HG02943 (cell line): Measurements from ENCODE around the gene TIE1.

ENCODE experiments used
- ATAC-seq: cut with Tn5 transposase; IDR thresholded peaks from one replicate; pipeline ENCODE4 v1.9.1; 2021; ENCODE audit warnings: mild to moderate bottlenecking, low read depth, moderate library complexity; ENCODE audit not compliant: unreplicated experiment

TIE1 gene

DNA sequence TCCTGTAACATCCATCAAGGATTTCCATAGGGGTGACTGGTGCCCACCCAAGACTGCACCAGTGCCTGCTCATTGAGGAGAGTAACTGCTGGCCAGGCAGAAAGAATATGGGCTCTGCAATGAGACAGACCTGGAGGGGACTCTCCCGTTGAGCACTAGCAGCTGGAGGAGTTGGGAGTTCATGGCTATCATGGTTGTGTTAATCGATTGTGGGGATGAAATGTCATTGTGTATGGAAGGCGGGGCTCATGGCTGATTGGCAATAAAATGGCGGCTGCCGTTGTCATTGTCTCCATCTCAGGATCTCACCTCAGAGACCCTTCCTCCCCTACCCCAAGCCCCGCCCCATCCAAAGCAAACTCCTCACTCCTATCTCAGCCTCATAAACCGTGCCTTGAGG, 27.1 kb upstream of the TIE1 start:
- ATAC-seq = no peak

- no peak for ATAC-seq
These were observed 26.5 kb upstream of the TIE1 start for GRCh38 chr1:43274125-43274803.

DNA sequence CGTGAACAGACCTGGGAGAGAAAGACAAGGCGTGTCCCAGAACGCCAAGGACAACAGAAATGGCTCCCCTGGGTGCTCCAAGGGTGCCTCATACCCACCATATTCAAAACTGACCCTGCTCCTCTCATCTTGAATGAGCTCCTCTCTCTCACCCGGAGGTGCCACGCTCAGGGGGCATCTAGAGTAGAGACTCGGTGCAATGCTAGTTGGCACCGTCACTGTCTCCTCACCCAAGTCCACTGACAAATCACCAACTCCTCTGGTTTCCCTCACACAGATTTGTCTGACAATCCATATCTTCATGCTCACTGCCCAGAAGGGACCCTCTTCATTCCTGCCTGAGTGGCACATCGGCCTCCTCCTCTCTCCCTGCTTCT, 26.0 kb upstream of the TIE1 start:
- no peak for ATAC-seq

DNA sequence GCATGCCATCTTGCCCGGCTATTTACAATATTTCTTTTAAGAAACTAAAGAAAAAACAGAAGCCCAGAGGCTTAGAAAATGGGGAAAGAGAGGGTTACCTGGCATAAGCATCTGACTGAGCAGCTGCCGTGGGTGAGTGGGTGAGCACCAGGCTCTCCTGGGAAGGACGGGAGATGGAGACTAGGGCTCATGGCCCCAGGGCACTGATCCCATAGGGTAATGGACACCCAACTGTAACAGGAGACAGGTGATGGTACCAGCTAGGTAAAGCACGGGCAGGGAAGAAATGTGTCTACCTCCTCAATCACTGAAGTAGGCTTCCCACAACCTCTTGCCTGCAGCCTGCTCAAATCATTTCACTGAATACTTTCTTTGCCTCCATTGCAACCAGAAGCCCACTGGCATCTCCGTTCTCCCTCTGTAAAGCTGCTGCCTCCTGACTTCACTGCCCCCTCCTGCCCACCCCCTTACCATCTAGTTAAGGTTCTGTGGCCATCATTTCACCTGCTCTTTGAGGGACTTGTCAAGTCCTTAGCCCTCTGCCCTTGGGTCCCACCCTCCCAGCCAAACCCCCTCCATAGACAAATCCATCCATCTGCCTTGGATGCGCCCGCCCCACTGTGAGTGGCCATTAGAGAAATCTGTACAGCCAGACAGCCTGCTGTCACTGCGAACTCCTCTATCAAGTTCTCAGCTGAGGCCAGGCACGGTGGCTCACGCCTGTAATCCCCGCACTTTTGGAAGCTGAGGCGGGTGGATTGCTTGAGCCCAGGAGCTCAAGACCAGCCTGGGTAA, 24.8 kb upstream of the TIE1 start:
- ATAC-seq = no peak

DNA sequence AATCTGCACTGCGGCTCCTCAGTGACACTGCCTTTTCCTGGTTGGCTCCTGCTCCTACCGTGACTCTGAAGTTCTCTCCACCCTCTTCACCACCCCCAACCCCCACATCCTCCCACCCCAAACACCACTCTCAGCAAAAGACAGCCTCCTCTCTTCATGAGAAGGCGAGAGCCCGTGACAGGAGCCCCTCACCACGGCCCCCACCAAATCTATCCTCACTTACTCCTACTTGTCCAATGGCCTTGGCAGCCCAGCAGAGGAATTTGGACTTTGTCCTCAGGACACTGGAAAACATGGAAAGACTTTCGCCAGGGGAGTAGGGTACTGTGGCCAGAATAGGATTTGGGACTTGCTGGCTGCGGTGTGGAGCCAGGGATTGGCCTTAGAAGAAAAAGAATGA, 24.1 kb upstream of the TIE1 start:
- no peak for ATAC-seq

DNA sequence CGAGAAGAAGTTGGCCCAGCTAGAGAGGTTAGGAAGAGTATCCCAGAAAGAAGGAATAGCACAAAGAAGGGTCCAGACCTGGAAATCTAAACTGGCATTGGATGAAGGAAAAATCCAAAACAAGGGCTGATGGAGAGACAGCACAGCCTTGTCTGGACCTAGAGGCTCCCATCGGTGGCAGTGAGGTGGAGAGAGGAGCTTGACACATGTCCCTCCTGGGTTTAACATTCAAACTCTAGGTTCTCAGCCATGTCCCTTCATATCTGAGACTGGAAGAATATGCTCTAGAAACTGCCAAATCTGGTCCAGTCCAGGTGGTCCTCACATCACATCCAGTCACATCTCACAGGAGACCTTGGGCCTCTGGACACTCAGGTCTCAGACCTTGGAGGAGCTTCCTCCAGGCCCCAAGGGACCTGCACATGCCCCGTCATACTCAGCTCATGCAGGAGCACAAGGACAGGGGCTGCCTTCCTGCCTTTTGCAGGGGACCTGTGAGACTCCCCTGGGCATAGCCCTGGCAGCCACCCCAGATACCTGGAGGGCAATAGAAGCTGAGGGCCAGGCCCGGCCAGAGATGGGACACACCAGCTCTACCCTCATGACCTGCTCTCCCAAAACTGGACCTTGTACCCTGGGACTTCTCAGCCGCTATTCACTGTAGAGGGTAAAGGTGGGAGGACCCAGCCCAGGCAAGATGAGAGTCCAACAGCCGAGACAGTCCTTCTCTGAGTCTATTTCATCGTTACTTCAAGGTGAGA, 23.5 kb upstream of the TIE1 start:
- ATAC-seq = no peak

DNA sequence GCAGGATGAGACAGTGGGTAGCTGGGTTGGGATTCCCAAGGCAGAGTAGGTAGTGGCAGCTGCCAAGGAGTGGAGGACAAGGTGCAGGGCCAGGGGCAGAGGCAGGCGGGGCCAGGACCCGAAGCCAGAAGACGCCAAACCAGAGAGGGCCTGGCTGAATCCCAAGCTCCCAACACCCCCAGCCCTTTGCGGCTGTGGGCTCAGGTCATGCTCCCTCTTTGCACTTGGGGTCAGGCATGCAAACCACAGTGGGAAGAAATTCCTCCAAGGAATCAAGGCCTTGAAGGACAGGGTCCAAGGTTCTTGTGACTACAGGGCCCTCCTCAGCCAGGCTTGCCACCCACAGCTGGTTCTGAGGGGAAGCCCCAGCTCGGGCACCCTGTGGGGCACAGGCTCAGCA, 21.6 kb upstream of the TIE1 start:
- no peak for ATAC-seq

DNA sequence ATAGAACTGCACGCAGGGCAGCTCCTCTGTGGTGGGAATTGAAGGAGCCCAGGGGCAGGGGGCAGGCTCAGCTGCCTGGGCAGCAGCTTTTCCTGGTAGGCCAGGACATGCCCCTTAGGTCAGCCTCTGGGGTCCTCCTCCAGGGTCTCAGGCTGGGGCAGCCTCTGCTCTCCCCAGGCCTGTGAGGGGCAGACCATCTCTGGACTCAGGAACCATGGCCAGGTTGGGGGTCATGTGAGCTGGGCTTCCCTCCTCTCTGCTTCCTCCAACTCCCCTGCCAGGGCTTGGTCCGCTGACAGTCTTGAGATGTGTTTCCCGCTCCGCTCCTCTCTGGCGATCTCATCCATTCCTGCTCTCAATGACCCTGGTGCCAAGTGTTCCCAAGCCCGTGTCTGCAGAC, 21.1 kb upstream of the TIE1 start:
- no peak for ATAC-seq

- ATAC-seq = no peak
These were observed 20.1 kb upstream of the TIE1 start for GRCh38 chr1:43280692-43281091.

DNA sequence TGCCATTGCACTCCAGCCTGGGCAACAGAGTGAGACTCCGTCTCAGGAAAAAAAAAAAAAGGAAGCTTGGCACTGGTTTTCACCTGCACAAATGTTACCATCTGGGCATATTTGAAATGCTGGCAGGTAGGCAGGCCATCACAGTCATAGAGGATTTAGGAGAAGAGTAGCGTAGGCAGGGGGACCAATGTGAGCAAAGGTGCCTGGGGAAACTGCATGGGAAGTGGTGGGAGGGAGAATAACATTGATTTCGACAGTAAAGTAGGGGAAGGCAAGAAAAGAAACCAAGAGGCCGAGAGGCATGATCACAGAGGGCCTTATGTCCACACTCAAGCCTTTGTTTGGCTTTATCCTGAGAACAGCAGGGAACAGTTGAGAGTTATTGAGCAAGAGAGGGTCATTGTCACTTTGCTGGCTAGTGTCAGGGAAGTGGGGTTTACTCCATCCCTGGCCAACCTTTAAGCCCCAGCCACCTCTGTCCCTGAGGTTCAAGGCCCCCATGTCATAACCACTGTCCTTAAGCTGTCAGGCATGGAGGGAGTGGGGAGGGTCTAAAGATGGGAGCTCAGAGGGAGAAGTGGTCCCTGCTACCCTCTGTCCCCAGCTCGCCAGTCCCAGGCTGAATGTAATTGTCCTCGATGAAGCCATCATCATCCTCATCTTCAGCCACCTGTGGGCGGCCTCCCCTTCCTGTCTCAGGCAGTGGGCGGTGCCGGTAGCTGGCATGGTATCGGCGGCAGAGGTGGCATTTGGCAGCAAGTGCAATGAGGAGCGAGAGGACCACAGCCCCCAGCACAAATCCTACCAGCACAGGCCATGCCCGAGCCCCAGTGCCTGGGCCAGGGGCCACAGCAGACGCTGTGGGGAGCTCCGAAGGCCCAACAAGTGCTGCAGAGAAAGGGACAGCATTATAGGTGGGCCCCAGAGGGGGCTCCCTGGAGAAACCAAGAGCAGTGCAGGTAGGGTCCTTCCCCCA, 18.3 kb upstream of the TIE1 start:
- no peak for ATAC-seq

DNA sequence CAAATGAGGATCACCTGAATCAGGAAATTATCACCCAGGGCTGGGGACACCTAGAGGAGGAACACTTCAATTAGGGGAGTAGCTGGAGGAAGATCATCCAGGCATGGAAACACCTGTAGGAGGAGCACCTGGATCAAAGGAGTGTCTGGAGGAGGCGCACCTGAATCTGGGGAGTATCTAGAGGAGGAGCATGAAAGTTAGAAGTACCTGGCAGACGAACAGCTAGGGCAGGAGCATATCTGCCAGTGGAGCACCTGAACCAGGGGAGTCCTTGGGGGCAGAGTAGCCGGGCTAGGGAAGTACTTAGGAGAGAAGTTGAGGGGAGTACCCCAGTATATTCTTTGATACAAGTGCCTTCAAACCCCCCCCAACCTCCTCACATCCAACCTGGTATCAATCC, 16.7 kb upstream of the TIE1 start:
- no peak for ATAC-seq

DNA sequence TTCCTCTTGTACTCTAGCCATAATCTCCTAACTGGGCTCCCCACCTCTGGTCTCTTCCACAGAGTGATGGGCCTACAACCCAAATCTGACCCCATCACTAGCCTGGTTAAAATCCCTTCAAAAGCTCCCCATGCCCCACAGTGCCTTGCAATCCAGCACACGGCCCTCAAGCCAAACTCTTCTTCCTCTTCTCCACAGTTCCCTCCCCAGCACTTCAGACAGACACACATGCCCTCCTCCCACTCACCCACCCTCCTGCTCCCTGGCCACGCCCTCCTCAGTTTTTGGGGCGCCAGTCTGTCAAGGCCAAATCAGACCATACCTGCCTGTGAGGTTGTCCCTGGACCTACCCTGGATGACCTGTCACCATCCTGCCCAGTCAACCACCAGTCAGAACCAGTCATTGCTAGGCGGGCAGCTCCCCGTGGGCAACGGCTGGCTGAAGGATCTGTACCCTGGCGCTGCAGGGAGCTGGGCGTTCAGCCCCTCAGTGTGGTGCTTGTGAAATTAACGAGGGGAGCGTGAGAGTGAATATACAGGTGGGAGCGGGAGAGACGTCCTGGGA, 16.2 kb upstream of the TIE1 start:
- ATAC-seq = no peak

DNA sequence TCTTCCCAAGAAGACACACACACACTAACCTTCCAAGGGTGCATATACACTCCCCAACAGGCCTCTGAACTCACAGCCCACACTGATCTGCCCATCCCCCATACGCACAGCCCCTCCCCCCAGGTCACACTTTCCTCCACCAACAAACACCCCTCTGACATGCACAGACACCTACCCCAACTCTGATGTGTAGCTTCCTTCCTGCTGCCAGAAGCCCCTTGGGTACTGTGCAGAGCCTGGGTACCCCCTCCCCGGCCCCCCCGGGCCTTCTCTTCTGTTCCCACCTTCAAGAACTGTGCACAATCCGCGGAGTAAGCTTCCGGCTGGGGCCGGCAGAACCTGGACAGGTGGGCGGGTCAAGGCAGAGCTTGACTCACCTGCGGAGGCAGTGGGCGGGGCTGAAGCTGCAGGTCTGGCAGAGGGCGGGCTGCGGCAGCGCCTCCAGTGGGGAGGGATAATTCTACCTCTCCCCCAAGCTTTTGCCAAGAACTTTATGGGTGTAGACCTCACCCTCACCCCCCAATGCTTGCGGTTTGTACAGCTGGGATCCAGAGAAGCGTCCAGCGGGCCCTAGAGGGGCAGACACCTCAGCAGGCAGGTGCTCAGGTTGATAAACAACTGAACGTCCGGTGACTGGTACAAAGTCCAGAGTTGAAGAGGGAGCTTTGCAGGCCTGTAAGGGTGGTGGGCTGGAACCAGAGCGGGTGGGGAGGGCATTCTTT, 15.4 kb upstream of the TIE1 start, which contains the start of gene C1orf210:
TSS of gene C1orf210 (minus strand) at position 313 of the 722 bp plus-strand sequence. CDS start 2,311 bp downstream, outside the sequence.
- no peak for ATAC-seq

DNA sequence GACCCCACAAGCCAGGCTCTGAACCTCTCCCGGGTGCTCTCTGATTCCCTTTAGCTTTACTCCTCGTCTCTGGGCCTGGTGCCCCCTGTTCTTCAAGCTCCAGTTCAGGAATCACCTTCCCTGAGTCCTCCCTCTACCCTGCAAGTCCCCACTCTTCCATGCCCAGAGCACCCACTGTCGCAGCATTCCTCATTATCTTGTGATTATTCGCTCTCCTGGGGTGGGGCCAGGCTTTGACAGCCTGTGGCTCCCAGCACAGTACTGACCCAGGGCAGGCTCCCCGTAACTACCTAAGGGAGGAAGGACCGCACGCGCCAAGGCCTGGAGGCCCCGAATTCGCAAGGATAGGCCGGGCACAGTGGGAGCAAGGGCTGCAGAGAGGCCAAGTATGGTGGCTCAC, 14.7 kb upstream of the TIE1 start:
- no peak for ATAC-seq

- ATAC-seq = no peak
These were observed 14.2 kb upstream of the TIE1 start for GRCh38 chr1:43286533-43286932.

GRCh38 chr1:43288058-43288784, 12.6 kb upstream of the TIE1 start:
- ATAC-seq = no peak

DNA sequence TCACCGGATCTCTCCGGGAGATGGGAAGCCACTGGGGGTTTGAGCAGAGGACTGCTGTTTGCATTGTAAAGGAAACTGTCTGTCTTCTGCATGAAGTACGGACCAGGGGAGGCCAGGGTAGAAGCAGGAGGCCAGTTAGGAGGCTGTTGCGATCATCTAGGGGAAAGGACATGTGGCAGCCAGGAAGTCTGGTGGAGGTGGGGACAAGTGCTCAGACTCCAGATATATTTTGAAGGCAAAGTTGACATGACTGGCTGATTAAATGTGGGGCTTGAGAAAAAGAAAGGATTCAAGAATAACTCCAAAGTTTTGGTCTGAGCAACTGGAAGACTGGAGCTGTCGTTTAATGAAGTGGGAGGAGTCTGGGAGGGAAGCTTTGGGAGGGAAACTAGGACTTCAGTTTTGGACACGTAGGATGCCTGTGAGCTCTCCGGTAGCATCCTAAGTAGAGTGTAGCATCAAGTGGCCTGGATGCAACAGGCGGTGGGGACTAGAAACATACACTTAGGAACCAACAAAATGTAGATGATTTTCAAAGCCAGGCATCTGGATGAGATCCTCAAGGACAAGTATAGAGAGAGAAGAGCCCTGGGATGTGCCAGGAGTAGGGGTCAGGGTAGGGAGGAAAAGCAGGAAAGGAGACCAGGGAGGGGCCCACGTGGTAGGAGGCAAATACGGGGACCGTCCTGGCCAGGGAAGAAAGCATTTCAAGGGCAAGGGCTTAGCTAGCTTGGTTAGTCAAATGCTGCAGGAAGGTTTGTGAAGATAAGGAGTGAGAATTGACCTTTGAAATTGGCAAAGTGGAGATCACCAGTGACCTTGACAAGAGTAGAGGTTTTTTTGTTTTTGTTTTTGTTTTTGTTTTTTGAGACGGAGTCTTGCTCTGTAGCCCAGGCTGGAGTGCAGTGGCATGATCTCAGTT, 11.7 kb upstream of the TIE1 start:
- ATAC-seq = no peak

- no peak for ATAC-seq
These were observed 8.6 kb upstream of the TIE1 start for GRCh38 chr1:43292216-43292615.
